ENCODE measurements around the gene ZYG11A.

Gene ZYG11A

DNA sequence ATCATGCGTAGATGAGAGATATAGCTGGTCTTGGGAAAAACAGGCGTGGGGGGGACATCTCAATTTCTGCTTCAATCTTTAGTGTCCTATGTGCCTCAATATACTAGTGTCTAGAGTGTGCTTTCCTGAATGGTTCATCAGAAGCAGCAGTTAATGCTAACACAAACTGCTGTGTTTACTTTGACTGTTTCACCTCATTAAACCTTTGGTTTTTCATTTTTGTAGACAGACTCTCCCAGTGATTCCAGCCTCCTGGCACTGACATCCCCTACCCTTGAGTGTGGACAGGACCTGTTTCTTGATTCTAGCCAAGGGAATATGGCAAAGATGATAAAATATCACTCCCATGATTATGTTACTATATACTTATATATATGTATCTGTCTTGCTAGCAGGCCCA is 37.6 kb downstream of the ZYG11A start:
- no peak for DNase-seq (ENCODE audit: insufficient read length, low spot score)
- TF ChIP-seq, protein P1, sequence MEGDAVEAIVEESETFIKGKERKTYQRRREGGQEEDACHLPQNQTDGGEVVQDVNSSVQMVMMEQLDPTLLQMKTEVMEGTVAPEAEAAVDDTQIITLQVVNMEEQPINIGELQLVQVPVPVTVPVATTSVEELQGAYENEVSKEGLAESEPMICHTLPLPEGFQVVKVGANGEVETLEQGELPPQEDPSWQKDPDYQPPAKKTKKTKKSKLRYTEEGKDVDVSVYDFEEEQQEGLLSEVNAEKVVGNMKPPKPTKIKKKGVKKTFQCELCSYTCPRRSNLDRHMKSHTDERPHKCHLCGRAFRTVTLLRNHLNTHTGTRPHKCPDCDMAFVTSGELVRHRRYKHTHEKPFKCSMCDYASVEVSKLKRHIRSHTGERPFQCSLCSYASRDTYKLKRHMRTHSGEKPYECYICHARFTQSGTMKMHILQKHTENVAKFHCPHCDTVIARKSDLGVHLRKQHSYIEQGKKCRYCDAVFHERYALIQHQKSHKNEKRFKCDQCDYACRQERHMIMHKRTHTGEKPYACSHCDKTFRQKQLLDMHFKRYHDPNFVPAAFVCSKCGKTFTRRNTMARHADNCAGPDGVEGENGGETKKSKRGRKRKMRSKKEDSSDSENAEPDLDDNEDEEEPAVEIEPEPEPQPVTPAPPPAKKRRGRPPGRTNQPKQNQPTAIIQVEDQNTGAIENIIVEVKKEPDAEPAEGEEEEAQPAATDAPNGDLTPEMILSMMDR (IDR thresholded peaks at IDR 0.05; ENCODE audit: insufficient read depth, missing control alignments): no peak
- no peak for FAIRE-seq

DNA sequence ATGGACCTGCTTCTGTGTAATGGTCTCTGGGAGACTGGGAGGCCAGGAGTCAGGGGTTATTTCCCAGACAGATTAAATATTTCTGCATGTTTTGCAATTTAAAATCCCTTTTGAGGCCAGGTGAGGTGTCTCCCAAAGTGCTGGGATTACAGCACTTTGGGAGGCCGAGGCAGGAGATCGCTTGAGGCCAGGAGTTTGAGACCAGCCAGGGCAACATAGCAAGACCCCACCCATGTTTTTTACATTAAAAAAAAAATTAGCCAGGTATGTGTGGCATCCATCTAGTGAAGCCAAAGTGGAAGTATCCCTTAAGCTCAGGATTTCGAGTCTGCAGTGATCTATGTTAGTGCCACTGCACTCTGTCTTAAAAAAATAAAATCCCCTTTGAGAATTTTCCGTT is 44.9 kb downstream of the ZYG11A start:
- no peak for FAIRE-seq
- TF ChIP-seq, protein P1 (IDR thresholded peaks at IDR 0.05; ENCODE audit: insufficient read depth, missing control alignments): no peak
- no peak for DNase-seq (ENCODE audit: insufficient read length, low spot score)

DNA sequence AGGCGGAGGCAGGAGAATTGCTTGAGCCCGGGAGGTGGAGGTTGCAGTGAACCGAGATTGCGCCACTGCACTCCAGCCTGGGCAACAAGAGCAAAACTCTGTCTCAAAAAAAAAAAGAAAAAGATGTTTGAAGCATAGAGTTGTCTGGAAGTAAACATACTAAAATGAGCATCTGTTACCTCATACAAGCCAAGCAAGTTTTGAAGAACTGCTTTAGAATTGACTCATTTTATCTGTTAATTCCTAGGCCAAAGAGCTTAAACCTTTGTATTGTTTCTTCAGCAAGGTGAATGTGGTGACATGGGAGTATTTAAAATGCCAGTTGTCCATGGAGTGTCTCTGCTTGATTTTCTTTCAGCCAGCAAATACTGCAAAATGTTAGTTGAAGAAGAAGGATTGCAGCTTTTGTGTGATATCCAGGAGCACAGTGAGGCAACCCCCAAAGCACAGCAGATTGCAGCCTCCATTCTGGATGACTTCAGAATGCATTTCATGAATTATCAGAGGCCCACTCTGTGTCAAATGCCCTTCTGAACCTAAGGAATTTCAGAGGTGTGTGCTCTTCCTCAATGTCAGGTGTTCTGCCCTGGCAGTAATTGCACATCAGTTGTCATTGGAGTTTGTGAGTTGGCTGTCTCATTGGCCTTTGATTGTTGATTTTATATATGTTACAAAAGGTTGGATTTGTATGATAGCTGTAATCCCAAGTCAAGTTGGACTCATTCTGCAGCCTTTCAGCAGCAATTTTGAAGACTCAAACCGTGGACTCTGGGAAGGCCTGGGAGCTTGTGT is 50.1 kb downstream of the ZYG11A start:
- no peak for DNase-seq (ENCODE audit: insufficient read length, low spot score)
- TF ChIP-seq, protein P1 (IDR thresholded peaks at IDR 0.05; ENCODE audit: insufficient read depth, missing control alignments): no peak
- no peak for FAIRE-seq

DNA sequence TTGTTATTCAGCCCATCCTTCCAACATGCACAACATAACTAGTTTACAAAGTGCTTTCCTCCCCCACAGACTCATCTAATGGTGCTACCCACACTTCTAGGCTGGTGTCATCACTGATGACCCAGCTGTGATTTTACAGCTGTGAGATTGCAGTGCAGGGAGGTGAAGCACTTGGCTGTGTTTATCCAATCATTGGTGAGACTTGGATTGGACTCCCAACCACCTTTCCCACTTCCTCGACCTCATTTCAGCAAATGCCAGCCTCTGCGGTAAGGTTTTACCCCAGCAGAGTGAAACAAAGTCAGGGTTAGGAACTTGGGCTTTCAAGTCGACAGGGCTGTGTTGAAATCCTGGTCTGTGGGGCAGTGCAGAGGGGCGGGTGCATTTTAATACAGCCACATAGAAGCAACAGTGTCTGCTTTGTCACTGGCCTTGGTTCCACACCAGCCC is 56.9 kb downstream of the ZYG11A start:
- FAIRE-seq (no peak), DNase-seq (ENCODE audit: insufficient read length, low spot score) (no peak)
- TF ChIP-seq, protein P1 (IDR thresholded peaks at IDR 0.05; ENCODE audit: insufficient read depth, missing control alignments): no peak

DNA sequence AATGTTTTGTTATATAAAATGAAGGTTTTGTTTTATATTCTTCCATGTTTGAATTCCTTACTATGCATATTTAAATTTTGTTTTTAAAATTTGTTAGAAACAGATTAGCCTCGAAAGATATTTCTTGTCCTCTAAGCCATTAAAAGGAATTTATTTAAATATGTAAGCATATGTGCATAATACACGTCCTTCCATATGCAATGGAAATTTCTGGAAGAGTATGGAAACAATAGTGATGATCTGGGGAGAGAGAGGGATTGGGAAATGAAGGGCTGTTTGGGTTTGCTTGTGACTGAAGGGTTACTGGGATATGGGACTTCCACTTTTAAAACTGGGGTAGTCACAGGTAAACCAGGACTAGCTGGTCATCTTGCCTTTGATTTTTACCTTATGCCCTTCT is 57.8 kb downstream of the ZYG11A start:
- FAIRE-seq (no peak), DNase-seq (ENCODE audit: insufficient read length, low spot score) (no peak)
- TF ChIP-seq, protein P1 (IDR thresholded peaks at IDR 0.05; ENCODE audit: insufficient read depth, missing control alignments): no peak

DNA sequence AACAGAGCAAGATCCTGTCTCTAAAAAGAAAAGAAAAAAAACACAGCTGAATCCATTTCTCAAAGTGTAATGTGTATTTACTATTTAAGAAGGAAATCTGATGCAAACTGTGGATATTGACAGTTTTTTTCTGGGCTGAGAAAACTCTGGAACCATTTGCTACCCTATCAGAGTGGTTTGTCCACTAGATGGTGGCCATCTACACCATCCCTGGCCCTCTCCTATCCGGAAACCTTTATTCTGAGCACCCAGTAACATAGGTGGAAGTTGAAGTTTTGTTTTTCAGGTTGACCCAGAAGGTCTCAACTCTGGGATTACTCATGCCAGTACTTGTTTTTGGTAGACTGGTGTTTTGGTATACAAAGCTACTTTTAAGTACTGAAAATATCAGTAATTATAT is 58.8 kb downstream of the ZYG11A start:
- DNase-seq (ENCODE audit: insufficient read length, low spot score) (no peak), FAIRE-seq (no peak)
- TF ChIP-seq, protein P1 (IDR thresholded peaks at IDR 0.05; ENCODE audit: insufficient read depth, missing control alignments): no peak

DNA sequence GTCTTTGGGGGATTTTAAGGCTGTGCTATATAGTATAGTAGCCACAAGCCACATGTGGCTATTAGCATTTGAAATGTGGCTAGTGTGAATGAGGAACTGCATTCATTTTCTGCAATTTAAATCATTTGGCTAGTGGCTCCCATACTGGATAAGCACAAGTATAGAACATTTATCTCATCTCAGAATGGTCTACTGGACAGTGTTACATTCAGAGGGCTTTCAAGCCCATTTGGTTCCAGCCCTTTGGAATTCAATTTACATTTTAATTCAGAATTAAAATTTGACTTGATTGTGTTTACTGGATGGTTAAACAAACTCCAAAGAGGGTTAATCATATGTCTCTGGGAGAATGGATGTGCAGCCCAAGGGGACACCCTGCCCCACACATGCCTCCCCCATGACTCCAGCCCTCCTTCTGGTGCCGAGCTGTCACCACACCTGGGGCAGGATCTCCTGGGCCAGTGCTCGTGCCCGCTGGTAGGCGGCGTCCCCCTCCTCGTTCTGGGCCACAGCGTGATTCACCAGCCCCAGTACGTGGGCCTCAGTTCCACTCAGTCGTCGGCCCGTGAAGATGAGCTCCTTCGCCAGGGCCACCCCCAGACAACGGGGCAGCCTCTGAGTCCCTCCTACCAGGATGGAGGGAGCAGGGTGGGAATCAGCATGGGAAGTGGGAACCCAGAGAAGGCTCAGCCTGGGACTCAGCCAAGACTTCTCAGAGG is 61.8 kb downstream of the ZYG11A start:
- TF ChIP-seq, protein P1 (IDR thresholded peaks at IDR 0.05; ENCODE audit: insufficient read depth, missing control alignments): no peak
- no peak for FAIRE-seq
- no peak for DNase-seq (ENCODE audit: insufficient read length, low spot score)
